BE2C (cell line): ENCODE results near the gene DISC1.
A peak's percentile ranks its signal among the peaks of the same experiment; 100 is the strongest.
"Not testable (repeated sequence)": the region's sequence is repeated elsewhere in the genome, so short reads cannot be mapped to it uniquely, and the experiment has no call there.

ENCODE experiments used
- DNase-seq: peaks from one replicate; pipeline ENCODE4 v3.0.0-alpha.2; 2020
- H3K27me3 ChIP-seq: fragments of 250-450 bp; sonication (Bioruptor Pico); 2 replicates; pipeline ENCODE4 v1.5.1; 2020; ENCODE audit warnings: mild to moderate bottlenecking
- H3K36me3 ChIP-seq: fragments of 250-450 bp; sonication (Bioruptor Pico); 2 replicates; pipeline ENCODE4 v1.5.1; 2020; ENCODE audit warnings: mild to moderate bottlenecking
- H3K4me1 ChIP-seq: fragments of 250-450 bp; sonication (Bioruptor Pico); 2 replicates; pipeline ENCODE4 v1.5.1; 2020
- H3K4me3 ChIP-seq: 2 replicates; pipeline ENCODE4 v1.5.1; 2011; ENCODE audit warnings: low read depth, low read length
- H3K9me3 ChIP-seq: fragments of 250-450 bp; sonication (Bioruptor Pico); 2 replicates; pipeline ENCODE4 v1.5.1; 2020
- TF ChIP-seq, protein P1 (sequence below): IDR thresholded peaks from 2 replicates; pipeline ENCODE4 v1.5.1; 2012; ENCODE audit warnings: mild to moderate bottlenecking, low read depth, low read length

The DISC1 gene

DNA sequence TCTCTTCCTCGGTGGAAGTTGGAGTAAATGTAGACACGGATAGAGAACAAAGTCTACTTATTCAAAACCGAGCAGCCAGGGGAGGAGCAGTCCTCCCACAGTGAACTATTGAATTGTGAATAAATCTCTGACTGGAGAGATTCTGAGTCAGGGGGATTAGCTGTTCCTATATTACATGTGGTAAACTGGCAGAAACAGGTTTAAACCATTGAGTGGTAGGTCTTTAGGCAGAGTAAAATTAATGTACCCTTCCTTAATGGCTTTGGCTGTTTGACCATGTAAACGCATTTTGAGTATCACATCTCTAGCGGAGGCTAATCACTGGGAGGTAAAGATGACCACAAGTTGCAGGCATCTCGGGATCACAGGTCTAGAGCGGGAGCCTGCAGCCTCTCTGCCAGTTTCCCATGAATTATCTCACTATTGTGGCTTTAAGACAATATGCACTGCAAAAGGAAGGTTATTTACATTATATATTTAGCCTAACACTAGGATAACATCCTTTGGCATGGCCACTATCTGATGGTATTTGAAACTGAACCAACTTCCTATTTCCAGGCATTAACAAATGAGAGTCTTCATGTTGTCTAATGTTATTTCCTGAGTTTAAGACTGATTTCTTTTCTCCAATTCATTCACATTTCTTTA lies 7.9 kb upstream of the DISC1 start:
- H3K27me3 ChIP-seq: no peaks in the 10 kb centered on the region
- no peaks in the 10 kb centered on the region for H3K9me3 ChIP-seq
- no peak for DNase-seq
- H3K36me3 ChIP-seq: no peaks in the 10 kb centered on the region
- TF ChIP-seq, protein P1, sequence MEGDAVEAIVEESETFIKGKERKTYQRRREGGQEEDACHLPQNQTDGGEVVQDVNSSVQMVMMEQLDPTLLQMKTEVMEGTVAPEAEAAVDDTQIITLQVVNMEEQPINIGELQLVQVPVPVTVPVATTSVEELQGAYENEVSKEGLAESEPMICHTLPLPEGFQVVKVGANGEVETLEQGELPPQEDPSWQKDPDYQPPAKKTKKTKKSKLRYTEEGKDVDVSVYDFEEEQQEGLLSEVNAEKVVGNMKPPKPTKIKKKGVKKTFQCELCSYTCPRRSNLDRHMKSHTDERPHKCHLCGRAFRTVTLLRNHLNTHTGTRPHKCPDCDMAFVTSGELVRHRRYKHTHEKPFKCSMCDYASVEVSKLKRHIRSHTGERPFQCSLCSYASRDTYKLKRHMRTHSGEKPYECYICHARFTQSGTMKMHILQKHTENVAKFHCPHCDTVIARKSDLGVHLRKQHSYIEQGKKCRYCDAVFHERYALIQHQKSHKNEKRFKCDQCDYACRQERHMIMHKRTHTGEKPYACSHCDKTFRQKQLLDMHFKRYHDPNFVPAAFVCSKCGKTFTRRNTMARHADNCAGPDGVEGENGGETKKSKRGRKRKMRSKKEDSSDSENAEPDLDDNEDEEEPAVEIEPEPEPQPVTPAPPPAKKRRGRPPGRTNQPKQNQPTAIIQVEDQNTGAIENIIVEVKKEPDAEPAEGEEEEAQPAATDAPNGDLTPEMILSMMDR: no peak
- H3K4me3 ChIP-seq: no peak overlapping the region
- 0 out of 2 replicates have a peak, but pooled peaks cover under 1% of the 10 kb centered on the region for H3K4me1 ChIP-seq

DNA sequence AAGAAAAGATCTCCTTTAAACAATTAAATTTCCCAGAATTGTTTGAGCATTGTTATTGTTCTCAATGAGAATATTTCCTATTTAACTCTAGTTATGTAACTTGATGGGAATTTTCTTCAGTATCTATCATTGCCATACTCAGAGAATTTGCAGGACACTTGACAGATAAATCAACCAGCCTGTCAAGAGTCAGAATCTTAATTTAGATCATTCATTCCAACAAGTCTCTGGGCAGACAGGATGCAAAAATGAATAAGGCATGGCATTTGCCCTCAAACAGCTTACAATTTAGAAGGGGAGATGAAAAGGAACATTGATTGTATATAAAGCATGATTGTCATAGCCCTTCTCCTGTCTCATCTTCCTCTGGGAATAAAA lies 7.3 kb upstream of the DISC1 start:
- TF ChIP-seq, protein P1: no peak
- Histone ChIP-seq H3K4me1 (no peaks in the 10 kb centered on the region), H3K4me3 (no peak overlapping the region), H3K9me3 (no peaks in the 10 kb centered on the region), H3K27me3 (no peaks in the 10 kb centered on the region), H3K36me3 (no peaks in the 10 kb centered on the region)
- no peak for DNase-seq

DNA sequence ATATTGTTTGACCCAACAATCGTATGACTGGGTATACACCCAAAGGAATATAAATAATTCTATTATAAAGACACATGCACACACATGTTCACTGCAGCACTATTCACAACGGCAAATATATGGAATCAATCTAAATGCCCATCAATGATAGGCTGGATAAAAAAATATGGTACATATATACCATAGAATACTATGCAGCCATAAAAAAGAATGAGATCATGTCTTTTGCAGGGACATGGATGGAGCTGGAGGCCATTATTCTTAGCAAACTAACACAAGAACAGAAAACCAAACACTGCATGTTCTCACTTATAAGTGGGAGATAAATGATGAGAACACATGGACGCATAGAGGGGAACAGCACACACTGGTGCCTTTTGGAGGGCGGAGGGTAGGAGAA lies 1.5 kb upstream of the DISC1 start:
- not testable (repeated sequence) for H3K9me3 ChIP-seq, H3K27me3 ChIP-seq, H3K36me3 ChIP-seq, DNase-seq, H3K4me1 ChIP-seq, H3K4me3 ChIP-seq

DNA sequence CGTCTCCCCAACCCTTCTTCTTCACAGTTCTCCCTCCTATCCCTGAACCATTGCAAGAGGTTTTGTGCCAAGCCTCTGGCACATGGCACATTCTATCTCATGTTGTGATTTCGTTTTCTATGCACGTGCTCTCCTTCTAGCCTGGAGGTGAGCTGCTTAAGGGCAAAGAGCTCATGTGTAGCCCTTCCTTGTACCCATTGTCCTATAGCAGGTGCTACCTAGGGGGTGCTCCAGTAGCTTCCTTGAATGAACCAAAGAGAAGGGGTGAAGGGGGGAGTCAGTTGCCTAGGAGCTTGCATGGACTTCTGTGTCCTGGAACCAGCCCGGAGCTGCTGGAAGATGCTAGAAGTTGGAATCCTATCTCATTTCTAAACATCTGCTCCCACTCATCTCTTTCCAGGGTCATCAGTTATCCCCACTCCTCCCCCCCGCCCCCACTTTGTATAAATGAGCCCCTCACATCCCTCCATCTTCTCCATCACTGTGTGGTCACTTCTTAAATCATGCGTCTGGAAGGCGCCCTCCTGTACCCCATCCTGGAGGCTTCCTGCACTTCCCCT lies 535 bp upstream of the DISC1 start:
- Histone ChIP-seq H3K4me1 (peaks cover 2% of the 10 kb centered on the region; the same call in 1 of the 2 replicates), H3K4me3 (peak overlapping the region; percentile 90), H3K36me3 (no peaks in the 10 kb centered on the region), H3K9me3 (no peaks in the 10 kb centered on the region), H3K27me3 (no peaks in the 10 kb centered on the region)
- TF ChIP-seq, protein P1: no peak
- DNase-seq: no peak

DNA sequence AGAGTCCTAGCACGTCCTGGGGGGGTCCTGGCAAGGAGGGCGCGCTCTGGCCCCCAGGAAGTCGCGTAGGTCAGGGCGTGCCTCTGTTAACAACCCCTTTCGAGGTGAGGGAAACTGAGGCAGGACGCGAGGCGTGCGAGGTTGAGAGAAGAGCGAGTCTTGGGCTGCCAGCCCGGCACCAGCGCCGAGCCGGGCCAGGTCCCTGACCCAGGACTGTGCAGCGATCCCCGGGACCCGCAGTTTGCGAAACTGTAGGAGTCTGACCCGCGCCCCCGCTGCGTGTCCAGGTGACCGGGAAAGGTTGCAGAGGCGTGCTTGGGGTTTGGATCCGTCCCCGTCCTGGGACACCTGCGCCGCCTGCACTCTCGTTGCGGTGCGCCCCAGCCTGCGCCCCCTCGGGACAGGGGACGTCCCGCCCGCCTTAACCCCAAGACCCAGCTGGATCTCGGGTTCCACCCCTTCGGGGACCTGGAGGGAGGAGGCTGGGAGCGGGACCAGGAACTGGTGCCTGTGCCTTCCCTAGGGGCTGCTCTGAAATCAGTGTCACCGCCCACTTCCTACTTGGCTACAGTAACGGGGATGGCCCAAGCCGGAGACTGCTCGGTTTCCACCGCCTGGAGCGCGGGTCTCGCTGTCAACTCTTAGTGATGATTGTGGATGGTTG lies 493 bp downstream of the DISC1 start:
- no peaks in the 10 kb centered on the region for H3K27me3 ChIP-seq
- H3K9me3 ChIP-seq: no peaks in the 10 kb centered on the region
- H3K4me1 ChIP-seq: peaks cover 2% of the 10 kb centered on the region; the same call in 1 of the 2 replicates
- TF ChIP-seq, protein P1: no peak
- H3K36me3 ChIP-seq: no peaks in the 10 kb centered on the region
- DNase-seq: peak; percentile 80
- peak overlapping the region; percentile 90 for H3K4me3 ChIP-seq

DNA sequence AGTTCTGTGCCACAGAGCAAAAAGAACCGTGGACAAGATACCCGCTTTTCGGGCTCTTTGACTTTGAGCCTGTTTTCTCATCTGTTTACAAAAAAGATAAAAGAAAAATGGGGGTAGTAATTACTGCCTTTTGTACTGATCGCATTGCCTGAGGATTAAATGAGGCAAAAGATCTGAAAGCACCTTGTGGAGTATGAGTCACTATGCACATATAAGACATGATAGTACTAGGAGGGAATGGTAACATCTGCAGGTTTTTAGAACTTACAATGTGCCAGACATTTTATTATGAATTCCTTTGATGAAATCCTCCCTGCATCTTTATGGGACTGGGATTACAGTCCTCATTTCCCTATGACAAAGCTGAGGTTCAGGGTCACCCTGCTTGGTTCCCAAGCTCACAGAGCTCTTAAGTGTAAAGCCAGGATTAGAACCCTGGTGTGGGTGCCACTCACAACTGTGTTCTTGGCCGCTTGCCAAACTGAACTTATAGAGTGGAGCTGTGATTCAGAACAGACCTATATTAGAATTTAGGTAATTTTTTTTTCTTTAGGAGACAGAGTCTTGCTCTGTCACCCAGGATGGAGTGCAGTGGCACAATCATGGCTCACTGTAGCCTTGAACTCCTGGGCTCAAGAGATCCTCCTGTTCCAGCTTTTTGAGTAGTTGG lies 1.8 kb downstream of the DISC1 start:
- no peaks in the 10 kb centered on the region for H3K36me3 ChIP-seq
- no peaks in the 10 kb centered on the region for H3K27me3 ChIP-seq
- H3K9me3 ChIP-seq: no peaks in the 10 kb centered on the region
- no peak overlapping the region for H3K4me3 ChIP-seq
- TF ChIP-seq, protein P1: no peak
- H3K4me1 ChIP-seq: peaks cover 2% of the 10 kb centered on the region; the same call in 1 of the 2 replicates
- peak; percentile 52 for DNase-seq
